GM19372 (cell line): ENCODE measurements around the gene HCRTR2.

ENCODE experiments used
- ATAC-seq: cut with Tn5 transposase; IDR thresholded peaks from one replicate; pipeline ENCODE4 v1.9.1; 2021; ENCODE audit warnings: mild to moderate bottlenecking, low read depth, moderate library complexity; ENCODE audit not compliant: unreplicated experiment

HCRTR2 gene

GRCh38 chr6:55319961-55320695, 145.8 kb downstream of the HCRTR2 start:
- no peak for ATAC-seq

- ATAC-seq, result no peak
These were observed 146.4 kb downstream of the HCRTR2 start for GRCh38 chr6:55320696-55321086.

GRCh38 chr6:55327169-55327568, 152.9 kb downstream of the HCRTR2 start, which contains the start of gene GFRAL:
TSS of gene GFRAL (plus strand) at chr6:55327469. CDS start at chr6:55327555, 86 bp downstream.
- no peak for ATAC-seq
